ENCODE measurements around the gene NCKAP5. TPM values are rescaled to one million over a fixed set of nuclear protein-coding genes. Genes with fewer than 3 reads are reported as not detected.

Gene NCKAP5
- total and polyA plus RNA-seq, 4 donors: 0.57 to 2.8 (median 2.4) TPM

DNA sequence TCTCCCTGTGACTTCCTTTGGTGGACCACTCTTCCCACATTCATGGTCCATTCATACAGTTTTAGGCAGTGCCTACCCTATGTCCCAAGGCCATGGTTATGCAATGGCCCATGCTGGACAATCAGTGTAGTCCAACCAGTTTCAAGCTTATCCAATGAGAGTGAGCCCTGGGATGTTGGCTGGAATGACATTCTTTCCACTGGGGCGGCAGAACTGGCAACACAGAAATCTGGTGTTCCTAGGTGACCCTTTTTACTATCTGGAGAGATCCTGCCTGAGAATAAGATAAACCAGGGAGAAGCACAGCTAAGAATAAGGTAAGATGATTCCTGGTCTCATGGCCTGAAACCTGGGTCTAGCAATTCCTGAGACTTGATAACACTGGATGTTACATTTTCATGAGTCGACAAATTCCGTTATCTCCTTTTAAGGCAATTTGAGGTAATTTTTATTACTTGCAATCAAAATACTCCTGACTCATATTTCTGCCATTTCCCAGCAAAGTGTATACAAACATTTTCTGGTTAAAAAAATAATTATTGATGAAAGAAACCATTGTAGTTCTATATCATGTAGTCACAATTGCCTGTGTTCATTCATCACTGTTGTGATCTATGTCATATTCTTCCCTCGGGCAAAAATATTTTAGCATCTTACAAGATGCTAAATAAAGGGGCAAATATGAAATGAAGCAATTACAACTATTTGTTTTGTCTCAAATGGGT is 626.8 kb downstream of the NCKAP5 start:
- Histone ChIP-seq H3K27ac (ENCODE audit: low read depth in 1 of 2, low read length in 2 of 2) (no peak overlapping the region), H3K27me3 (ENCODE audit: control insufficient read depth in 4 of 4, insufficient read depth in 4 of 4, low read length in 3 of 4) (no peaks in the 10 kb centered on the region), H3K9ac (ENCODE audit: low read depth in 1 of 2, low read length in 2 of 2) (no peak overlapping the region), H3K4me1 (ENCODE audit: control insufficient read depth in 4 of 4, insufficient read depth in 4 of 4, low read length in 3 of 4) (no peaks in the 10 kb centered on the region), H3K4me3 (ENCODE audit: low read depth in 1 of 3, low read length in 3 of 3) (no peak overlapping the region), H3K36me3 (ENCODE audit: control insufficient read depth in 4 of 4, insufficient read depth in 3 of 4, low read depth in 1 of 4, low read length in 3 of 4) (no peaks in the 10 kb centered on the region), H3K9me3 (ENCODE audit: control insufficient read depth in 4 of 4, low read length in 3 of 4) (no peaks in the 10 kb centered on the region)
- DNase-seq (ENCODE audit: low spot score): no peak
- TF ChIP-seq HNF4G (IDR thresholded peaks at IDR 0.05) (no peak), NR2F2 (IDR thresholded peaks at IDR 0.05) (no peak), RXRA (IDR thresholded peaks at IDR 0.05) (no peak), TAF1 (conservative IDR thresholded peaks at IDR 0.05) (no peak), HNF4A (conservative IDR thresholded peaks at IDR 0.05) (no peak), YY1 (IDR thresholded peaks at IDR 0.05) (no peak), SP1 (IDR thresholded peaks at IDR 0.05) (no peak), EGR1 (IDR thresholded peaks at IDR 0.05; ENCODE audit: low read depth in 2 of 2) (no peak), FOXA2 (IDR thresholded peaks at IDR 0.05) (no peak), GABPA (IDR thresholded peaks at IDR 0.05 in 1 of 2, conservative IDR thresholded peaks at IDR 0.05 in 1 of 2) (no peak), RAD21 (IDR thresholded peaks at IDR 0.05) (no peak), JUND (IDR thresholded peaks at IDR 0.05) (no peak), FOXA1 (IDR thresholded peaks at IDR 0.05) (no peak)
- TF ChIP-seq, protein P1, sequence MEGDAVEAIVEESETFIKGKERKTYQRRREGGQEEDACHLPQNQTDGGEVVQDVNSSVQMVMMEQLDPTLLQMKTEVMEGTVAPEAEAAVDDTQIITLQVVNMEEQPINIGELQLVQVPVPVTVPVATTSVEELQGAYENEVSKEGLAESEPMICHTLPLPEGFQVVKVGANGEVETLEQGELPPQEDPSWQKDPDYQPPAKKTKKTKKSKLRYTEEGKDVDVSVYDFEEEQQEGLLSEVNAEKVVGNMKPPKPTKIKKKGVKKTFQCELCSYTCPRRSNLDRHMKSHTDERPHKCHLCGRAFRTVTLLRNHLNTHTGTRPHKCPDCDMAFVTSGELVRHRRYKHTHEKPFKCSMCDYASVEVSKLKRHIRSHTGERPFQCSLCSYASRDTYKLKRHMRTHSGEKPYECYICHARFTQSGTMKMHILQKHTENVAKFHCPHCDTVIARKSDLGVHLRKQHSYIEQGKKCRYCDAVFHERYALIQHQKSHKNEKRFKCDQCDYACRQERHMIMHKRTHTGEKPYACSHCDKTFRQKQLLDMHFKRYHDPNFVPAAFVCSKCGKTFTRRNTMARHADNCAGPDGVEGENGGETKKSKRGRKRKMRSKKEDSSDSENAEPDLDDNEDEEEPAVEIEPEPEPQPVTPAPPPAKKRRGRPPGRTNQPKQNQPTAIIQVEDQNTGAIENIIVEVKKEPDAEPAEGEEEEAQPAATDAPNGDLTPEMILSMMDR (IDR thresholded peaks at IDR 0.05; ENCODE audit: low read depth, low read length, missing input control): no peak
- TF ChIP-seq, protein P2, sequence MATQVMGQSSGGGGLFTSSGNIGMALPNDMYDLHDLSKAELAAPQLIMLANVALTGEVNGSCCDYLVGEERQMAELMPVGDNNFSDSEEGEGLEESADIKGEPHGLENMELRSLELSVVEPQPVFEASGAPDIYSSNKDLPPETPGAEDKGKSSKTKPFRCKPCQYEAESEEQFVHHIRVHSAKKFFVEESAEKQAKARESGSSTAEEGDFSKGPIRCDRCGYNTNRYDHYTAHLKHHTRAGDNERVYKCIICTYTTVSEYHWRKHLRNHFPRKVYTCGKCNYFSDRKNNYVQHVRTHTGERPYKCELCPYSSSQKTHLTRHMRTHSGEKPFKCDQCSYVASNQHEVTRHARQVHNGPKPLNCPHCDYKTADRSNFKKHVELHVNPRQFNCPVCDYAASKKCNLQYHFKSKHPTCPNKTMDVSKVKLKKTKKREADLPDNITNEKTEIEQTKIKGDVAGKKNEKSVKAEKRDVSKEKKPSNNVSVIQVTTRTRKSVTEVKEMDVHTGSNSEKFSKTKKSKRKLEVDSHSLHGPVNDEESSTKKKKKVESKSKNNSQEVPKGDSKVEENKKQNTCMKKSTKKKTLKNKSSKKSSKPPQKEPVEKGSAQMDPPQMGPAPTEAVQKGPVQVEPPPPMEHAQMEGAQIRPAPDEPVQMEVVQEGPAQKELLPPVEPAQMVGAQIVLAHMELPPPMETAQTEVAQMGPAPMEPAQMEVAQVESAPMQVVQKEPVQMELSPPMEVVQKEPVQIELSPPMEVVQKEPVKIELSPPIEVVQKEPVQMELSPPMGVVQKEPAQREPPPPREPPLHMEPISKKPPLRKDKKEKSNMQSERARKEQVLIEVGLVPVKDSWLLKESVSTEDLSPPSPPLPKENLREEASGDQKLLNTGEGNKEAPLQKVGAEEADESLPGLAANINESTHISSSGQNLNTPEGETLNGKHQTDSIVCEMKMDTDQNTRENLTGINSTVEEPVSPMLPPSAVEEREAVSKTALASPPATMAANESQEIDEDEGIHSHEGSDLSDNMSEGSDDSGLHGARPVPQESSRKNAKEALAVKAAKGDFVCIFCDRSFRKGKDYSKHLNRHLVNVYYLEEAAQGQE (IDR thresholded peaks at IDR 0.05): no peak
- TF ChIP-seq, protein P3, sequence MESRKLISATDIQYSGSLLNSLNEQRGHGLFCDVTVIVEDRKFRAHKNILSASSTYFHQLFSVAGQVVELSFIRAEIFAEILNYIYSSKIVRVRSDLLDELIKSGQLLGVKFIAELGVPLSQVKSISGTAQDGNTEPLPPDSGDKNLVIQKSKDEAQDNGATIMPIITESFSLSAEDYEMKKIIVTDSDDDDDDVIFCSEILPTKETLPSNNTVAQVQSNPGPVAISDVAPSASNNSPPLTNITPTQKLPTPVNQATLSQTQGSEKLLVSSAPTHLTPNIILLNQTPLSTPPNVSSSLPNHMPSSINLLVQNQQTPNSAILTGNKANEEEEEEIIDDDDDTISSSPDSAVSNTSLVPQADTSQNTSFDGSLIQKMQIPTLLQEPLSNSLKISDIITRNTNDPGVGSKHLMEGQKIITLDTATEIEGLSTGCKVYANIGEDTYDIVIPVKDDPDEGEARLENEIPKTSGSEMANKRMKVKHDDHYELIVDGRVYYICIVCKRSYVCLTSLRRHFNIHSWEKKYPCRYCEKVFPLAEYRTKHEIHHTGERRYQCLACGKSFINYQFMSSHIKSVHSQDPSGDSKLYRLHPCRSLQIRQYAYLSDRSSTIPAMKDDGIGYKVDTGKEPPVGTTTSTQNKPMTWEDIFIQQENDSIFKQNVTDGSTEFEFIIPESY (IDR thresholded peaks at IDR 0.05): no peak
- TF ChIP-seq, protein P4, sequence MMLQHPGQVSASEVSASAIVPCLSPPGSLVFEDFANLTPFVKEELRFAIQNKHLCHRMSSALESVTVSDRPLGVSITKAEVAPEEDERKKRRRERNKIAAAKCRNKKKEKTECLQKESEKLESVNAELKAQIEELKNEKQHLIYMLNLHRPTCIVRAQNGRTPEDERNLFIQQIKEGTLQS (IDR thresholded peaks at IDR 0.05): no peak
- TF ChIP-seq, protein P5, sequence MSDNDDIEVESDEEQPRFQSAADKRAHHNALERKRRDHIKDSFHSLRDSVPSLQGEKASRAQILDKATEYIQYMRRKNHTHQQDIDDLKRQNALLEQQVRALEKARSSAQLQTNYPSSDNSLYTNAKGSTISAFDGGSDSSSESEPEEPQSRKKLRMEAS (IDR thresholded peaks at IDR 0.05): no peak
- 95% methylated on average over 4 of the region's 4 CpGs for WGBS
